SKM-1 treated with dmso at 0.1 percent for 144 hours (cell line): ENCODE measurements around the gene CCDC47.
A peak's percentile ranks its signal among the peaks of the same experiment; 100 is the strongest.
"Not testable (repeated sequence)": the region's sequence is repeated elsewhere in the genome, so short reads cannot be mapped to it uniquely, and the experiment has no call there.

Source experiments
- DNase-seq: peaks from one replicate; lab custom pipeline; 2025; ENCODE audit not compliant: unreplicated experiment; lab: John Stamatoyannopoulos, UW

CCDC47 gene, protein sequence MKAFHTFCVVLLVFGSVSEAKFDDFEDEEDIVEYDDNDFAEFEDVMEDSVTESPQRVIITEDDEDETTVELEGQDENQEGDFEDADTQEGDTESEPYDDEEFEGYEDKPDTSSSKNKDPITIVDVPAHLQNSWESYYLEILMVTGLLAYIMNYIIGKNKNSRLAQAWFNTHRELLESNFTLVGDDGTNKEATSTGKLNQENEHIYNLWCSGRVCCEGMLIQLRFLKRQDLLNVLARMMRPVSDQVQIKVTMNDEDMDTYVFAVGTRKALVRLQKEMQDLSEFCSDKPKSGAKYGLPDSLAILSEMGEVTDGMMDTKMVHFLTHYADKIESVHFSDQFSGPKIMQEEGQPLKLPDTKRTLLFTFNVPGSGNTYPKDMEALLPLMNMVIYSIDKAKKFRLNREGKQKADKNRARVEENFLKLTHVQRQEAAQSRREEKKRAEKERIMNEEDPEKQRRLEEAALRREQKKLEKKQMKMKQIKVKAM

DNA sequence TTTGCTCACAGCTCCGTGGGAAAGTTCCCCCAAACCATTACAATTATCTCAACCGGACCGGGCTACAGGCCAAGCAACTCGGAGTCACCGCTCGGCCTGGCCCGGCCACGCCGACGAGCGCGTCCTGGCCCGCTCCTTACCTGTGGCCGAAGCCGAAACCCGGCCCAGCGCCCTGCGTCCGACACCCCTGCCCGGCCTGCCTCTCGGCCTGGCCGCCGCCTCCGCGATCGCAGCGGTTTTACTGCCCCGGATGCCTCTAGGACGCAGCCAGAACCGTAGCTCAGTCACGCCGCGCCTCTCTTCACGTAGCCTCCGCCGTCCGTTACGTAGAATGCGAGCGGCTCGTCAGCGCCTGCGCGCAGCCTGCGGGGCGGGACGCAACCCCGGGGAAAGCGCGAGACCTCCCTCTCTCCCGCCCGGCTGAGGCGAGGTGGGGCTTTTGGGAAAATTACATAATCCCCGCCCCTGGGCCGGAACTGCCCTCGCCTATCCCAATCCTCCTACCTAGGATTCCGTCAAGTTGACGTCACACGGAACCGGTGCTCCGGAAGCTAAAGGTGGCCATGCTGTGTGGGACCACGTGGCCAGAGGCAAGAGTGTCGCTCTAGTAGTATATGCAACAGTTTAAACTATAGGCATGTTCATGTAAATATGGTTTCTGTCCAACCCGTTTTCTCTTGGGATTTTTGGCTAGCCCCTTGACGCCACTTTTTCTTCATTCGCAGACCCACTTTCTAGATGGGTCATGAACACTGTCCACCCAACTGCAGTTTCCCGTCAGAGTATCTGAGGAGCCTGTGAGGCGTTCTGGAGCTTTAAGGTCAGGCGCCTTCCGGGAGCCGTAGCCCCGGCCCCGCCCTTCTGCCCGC, at the start of gene CCDC47:
TSS of gene CCDC47 (minus strand) at position 326 of the 869 bp plus-strand sequence. CDS start 7,422 bp downstream, outside the sequence.
- peak; percentile 98 for DNase-seq

DNA sequence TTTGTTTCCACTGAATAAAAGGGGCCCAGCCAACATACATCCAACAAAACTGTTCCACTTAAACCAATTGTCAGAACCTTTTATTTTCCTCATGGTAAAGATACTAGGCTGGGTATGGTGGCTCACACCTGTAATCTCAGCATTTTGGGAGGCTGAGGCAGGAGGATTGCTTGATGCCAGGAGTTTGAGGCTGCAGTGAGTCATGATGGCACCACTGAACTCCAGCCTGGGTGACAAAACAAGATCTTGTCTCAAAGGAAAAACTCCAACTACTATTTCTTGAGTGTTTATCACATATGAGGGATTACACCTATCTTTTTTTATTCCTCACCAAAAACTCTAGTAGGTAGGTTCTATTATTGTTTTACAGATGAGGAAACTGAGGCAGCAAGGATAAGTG, 49.1 kb upstream of the CCDC47 start:
- DNase-seq = no peak

DNA sequence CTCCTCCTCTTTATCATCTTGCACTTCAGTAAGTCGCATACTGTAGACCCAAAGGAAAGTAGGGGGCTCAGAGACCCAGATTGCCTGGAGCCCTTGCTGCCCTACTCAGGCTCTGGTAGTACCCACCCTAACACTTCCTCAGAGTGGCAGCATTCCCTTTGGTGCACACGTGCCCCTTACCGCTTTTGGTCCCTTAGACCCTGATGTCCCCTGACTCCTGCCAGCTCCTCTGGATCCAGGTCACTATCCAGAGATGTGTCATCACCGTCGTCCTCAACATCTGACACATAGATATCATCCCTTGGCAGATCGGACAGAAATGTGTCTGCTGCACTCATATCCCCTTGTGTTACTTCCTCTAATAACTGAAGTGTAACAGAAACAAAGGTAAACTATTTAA, 48.4 kb upstream of the CCDC47 start:
- no peak for DNase-seq

DNA sequence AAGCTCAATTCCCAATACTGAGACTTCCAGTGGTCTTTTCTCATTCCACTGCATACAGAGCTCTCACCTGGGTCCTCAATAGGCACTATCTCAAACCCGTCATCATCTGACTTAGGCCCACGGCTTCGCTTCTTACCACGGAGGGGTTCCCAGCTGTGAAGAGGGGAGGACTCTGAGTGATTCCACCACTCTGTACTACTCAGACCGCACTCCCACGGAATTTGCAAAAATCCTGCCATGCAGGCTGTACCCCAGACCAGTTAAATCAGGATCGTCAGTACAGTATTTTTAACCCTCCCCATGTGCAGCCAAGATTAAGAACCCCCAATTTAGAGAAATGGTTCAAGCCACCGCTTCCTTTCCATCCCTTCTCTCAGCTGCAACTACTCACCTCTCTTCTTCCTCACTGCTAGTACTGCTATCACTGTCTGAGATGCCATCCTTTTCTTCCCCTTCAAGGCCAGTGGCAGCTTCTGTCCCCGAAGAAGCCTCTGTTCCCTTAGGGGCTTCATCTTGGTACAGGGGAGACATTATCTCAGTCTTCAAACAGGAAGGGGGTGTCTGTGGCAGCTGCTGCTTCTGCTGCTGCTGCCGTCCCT, 47.7 kb upstream of the CCDC47 start:
- DNase-seq = no peak

DNA sequence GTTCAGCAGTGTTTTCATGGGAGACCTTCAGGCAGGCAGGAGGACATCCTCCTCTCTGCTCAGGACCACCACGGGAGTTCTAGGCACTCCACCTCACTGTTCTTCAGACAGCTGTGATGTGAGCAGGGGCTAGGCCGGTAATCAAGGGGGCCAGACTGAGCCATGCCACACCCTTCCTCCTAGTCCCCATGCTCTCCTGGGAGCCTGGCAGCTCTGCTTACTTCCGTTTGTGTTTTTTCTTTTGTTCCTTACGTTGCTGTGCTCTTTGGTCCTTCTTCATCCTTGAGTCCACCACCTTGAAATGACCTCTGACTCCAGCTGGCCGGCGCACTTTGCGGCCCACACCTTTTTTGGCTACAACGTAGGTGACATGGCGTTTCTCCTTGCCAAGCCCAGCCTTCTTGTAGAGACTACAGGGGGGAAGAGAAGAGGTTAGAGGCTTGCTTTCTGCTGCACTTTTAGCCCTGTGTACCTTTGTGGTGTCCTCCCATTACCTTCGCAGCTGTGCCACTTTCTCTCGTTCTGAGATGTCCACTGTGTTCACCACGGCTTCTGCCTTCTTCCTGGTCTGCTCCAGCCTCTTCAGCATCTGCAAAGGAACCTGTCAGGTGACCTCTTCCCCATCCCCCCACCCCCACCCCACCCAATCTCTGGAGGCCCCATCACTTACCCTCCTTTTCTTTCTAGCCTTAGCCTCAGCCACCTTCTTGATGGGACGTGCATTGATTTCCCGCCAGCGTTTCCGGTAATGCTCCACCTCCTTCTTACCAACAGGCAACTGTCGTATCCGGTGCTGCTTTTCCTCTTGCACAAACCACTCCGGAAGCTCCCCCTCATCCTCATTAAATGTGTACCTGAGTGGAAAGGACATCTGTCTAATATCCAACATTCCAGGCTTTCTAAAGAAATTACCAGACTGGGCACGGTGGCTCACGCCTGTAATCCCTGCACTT, 46.5 kb upstream of the CCDC47 start:
- DNase-seq = no peak

DNA sequence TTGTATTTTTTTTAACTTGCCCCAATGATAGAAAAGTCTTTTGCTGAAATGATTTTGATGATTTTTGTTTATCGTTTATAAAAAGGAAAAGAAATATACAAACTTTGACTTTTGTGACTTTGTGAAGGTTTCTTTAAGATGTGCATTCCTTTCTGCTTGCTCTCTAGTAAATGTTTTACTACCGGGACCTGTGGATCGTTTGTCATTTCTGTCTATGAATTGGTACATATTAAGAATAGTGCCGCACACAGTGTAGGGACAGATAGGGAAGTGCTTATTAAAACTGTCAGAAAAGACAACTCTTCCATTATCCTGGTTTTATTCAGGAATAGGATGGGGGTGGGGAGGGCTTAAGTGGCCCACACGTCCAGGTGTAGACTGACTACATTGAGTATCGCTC, 45.7 kb upstream of the CCDC47 start:
- no peak for DNase-seq

DNA sequence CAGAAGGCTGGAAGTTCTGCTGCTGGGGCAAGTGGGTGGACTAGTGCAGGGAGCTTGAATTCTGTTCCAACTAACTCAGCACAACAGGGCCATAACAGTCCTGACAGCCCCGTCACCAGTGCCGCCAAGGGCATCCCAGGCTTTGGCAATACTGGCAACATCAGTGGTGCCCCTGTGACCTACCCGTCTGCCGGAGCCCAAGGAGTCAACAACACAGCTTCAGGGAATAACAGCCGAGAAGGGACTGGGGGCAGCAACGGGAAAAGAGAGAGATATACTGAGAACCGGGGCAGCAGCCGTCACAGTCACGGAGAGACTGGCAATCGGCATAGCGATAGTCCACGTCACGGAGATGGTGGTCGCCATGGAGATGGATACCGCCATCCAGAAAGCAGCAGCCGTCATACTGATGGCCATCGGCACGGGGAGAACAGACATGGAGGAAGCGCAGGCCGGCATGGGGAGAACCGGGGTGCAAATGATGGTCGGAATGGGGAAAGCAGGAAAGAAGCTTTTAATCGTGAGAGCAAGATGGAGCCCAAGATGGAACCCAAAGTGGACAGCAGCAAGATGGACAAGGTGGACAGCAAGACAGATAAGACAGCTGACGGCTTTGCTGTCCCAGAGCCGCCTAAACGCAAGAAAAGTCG, 44.5 kb upstream of the CCDC47 start:
- DNase-seq = no peak

DNA sequence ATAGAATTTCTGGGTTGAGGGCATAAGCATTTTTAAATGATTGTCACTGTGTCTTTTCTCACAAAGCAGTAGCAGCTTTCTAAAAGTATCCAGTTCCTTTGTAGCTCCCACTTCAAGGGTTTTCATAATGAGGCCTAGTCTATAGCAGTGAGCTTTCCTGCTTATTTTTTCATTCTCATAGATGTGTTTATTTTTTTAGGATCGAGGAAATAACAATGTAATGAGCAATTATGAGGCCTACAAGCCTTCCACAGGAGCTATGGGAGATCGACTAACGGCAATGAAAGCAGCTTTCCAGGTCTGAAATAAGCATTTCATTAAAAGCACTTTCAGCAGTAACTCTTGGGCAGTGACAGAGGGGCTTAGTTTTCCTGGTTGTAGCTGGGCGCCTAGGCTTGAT, 43.3 kb upstream of the CCDC47 start:
- DNase-seq = no peak

DNA sequence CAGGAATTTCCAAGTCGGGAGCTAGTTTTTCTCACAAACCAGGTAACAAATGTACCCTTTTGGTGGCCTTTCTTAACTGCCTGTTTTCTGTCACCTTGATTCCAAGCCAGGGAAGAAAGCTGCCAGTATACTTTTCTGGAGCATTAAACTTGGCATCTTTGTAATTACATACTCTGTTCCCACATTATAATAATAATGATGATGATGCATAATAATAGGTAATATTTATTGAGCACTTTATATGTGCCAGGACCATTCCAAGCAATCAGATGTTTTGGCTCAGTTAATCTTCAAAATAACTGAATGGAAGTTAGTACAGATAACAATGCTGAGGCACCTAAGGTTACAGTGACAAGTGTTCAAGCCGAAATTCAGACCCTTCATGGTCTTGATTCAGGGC, 42.7 kb upstream of the CCDC47 start:
- DNase-seq = no peak

DNA sequence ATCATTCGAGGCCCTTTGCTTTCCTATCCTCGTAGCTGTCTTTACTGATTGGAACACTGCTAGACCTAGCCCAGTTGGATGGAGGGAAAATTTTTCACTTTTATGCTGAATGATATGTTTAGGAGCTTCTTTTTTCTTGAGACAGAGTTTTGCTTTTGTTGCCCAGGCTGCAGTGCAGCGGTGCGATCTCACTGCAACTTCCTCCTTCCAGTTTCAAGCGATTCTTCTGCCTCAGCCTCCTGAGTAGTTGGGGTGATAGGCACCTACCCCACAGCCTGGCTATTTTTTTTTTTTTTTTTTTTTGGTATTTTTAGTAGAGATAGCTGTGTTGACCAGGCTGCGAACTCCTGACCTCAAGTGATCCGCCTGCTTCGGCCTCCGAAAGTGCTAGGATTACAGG, 36.6 kb upstream of the CCDC47 start:
- DNase-seq = no peak

DNA sequence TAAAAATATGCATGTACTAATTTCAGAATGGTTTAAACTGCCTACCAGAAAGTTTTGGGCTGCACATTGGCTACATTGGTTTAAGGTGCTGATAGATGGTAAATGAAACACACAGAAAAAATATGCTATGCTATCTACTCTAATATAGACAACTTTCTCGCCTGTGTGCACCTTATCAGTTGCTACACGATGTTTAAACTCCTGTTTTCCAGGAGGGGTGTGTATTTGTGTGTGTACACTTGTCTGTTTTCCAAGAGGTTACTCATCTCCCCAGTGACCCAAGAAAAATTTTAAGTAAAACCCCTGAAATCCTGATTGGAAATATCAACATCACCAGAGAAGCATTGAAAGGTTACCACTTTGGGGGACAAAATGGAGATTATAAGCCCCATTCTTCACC, 32.2 kb upstream of the CCDC47 start:
- DNase-seq = no peak

DNA sequence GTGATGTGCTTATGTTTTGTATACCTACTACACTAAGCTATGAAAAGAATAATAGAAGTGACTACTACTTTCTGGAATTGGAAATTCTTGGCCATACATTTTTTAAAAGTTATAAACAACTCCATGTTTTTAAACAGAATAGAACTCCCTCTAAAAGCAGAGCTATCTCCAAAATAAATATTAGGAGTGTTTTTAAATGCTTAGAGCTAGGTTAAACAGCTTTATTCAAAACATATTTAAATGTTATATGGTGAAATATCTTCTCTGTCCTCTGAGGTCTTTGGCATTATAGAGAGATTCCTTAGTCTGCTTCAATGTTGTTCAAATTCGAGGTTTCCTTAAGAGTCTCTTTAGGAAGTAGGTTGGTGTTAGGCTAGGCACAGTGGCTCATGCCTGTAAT, 30.9 kb upstream of the CCDC47 start:
- no peak for DNase-seq

DNA sequence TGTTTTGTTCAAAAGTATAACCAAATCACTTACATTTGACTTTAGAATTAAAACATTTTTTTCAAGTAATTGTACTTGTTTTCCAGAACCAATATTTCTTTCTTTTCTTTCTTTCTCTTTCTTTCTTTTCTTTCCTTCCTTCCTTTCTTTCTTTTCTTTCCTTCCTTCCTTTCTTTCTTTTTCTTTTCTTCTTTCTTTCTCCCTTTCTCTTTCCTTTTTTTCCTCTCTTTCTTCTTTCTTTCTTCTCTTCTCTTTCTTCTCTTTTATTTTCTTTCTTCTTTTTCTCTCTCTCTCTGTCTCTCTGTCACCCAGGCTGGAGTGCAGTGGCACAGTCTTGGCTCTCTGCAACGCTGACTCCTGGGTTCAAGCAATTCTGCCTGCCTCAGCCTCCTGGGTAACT, 27.4 kb upstream of the CCDC47 start:
- no peak for DNase-seq

DNA sequence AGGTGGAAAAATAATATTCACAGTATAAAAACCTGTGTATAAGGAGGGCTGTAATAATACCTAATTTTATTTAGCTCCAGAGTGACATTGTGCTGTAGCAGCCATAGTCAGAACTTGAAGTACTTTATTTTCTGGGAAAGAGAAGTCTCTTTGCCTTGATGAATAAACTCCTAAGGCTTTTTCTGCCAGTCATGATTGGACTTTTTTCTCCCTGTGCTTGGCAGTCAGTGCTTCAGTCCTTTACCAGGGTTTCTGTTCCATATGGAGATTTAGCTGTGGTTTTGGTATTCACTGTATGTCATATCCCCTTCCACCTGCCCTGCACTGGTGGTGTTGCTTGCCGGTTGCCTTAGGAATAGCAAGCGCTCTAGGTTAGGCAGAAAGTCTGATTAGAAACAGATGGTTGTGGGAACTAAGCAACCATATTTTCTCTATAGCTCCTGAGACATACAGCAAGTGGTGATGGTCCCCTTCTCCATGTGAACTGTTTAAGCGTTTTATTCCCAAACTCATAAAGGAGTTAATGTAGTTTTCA, 25.2 kb upstream of the CCDC47 start:
- no peak for DNase-seq

DNA sequence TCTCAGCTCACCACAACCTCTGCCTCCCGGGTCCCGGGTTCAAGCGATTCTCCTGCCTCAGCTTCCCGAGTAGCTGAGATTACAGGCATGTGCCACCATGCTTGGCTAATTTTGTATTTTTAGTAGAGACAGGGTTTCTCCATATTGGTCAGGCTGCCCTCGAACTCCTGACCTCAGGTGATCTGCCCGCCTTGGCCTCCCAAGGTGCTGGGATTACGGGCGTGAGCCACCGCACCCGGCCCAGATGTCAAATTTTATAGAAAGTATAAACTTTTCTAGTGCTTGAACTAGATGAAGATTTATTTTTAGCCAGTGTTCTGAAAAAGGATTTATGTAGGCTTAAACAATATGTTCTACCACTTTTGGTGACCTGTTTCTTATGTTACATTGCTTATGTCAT, 23.0 kb upstream of the CCDC47 start:
- DNase-seq = not testable (repeated sequence)

DNA sequence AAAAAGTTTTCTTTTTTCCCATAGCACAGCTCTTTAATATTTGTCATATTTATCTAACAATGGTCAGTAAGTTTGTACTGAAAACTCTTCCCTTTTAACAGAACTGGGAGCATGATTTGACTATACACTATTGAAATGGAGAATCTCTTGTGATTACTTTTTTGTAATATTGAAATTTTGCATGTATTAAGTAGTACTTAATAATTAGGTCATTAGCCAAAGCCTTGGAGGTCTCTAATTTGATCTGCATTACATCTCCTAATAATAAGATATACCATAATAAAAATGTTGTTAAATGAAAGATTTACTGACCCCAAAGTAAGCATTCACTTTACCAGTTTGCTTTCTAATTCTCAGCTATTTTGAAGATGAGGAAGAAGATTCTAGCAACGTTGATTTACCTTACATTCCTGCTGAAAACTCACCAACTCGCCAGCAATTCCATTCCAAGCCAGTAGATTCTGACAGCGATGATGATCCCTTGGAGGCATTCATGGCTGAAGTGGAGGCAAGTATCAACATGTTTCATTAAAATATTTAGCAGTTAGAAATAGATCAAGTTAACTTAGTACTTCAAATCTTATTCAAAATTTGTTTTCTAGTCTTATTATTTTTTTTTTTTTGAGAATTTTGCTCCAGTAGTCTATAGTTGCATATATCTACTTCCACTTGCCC, 18.8 kb upstream of the CCDC47 start:
- no peak for DNase-seq

DNA sequence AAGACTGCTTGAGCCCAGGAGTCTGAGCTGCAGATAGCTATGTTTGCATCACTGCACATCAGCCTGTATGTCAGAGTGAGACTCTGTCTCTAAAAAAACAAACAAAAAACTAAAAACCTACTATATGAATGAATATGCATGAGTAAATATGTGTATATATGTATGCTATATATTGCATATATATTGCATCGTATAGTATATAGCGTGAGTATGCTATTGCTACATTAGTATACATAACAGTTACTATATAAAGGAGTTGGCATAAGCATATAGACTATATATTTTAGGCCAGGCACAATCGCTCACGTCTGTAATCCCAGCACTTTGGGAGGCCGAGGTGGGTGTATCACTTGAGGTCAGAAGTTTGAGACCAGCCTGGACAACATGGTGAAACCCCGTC, 16.7 kb upstream of the CCDC47 start:
- DNase-seq = no peak

DNA sequence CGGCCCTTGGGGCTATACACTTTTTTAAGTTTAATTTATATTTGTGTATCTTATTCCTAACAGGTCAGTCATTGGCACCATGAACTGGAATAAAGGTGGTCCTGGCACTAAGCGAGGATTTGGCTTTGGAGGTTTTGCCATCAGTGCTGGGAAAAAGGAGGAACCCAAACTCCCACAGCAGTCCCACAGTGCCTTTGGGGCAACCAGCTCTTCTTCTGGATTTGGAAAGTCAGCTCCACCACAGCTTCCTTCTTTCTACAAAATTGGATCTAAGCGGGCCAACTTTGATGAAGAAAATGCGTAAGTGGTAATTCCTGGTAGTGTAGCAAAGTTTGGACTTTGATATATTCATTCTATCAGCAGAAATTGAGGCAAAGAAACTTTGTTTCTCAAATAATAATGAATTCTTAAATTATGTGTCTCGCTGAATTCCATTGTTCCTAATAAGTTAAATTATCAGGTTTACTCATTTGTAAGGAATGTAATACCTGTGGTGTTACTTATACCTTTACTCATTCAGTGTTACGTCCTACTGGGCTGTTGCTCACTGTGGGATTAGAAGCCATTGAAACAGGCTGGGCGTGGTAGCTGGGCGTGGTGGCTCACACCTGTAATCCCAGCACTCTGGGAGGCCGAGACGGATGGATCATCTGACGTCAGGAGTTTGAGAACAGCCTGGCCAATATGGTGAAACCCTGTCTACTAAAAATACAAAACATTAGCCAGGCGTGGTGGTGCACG, 13.7 kb upstream of the CCDC47 start:
- DNase-seq = no peak

DNA sequence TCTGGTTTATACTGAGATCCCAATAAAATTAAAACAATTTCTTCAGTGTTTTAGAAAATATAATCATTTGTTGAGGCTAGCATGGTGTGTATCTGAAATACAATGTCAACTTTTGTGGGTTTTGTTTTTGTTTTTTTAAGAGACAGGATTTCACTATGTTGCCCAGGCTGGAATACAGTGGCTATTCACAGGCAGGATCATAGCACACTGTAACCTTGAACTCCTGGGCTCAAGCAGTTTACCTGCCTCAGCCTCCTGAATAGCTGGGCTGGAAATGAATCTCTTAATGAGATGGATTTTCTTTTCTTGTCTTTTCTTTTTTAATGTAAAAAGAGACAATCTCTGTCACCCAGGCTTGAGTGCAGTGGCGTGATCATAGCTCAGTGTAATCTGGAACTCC, 12.7 kb upstream of the CCDC47 start:
- no peak for DNase-seq
